DMS153 treated with DMSO at 0.1 percent for 48 hours (cell line): ENCODE data around the gene NSD2.

Experiments
- DNase-seq: peaks from one replicate; lab custom pipeline; 2025; ENCODE audit not compliant: unreplicated experiment; lab: John Stamatoyannopoulos, UW

Gene NSD2

DNA sequence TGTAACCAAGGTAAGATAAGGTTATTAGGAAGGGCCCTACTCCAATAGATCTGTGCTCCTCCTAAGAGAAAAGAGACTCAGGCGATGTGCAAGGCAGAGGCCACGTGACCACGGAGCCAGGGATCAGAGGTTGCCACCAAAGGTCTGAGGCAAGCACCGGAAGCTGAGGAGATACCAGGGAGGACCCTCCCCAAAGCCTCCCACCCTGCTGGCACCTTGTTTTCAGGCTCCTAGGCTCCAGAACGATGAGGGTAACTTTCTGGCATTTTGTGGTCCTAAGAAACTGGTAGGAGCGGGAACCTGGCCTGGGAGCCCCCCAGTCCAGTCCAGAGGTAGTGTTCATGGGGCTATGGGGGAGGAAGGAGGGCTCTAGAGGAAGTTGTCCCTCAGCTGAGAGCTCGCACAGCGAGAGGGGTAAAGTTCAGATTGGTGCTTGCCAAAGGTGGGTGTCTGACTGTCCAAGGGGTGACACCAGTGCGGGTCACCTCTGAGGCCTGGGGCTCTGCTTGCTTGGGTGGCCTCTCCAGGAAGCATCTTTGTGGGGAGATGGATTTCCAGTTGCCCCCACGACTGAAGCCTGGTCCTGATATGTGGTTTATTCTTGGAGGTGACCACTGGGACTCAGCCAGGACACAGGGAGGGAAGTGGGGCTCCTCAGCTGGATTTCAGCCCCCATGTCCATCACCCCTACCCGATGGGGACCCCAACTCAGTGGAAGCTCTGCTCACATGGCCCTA lies 7.7 kb upstream of the NSD2 start:
- DNase-seq, result no peak

- no peak for DNase-seq
Observed at GRCh38 chr4:1864076-1865008, 6.9 kb upstream of the NSD2 start.

DNA sequence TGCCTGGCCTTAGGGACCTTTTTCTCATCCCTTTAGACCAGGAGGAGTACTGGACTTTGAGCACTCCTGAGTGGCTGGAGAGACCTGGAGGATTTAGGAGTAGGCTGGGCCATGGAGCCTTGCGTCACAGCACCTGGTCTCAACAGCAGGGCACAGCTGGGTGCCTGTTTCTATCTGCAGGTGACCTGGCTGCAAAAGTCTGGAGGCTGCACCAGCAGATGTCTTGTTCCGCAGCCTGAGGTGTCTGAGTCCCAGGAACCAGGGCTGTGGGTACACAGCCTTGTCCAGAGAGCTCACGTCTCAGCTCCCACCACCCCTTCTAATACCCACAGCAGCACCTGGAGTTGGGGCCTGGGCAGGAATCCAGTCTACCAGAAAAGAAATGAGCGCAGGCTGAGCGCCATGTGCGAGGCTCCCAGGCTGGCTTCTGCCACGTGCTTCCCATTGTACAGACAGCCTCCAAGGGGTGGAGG lies 5.0 kb upstream of the NSD2 start:
- no peak for DNase-seq

GRCh38 chr4:1868293-1868692 lies 2.9 kb upstream of the NSD2 start:
- no peak for DNase-seq

- no peak for DNase-seq
Observed at GRCh38 chr4:1868912-1869311, 2.3 kb upstream of the NSD2 start.

GRCh38 chr4:1869530-1870327 lies 1.5 kb upstream of the NSD2 start:
- no peak for DNase-seq

DNA sequence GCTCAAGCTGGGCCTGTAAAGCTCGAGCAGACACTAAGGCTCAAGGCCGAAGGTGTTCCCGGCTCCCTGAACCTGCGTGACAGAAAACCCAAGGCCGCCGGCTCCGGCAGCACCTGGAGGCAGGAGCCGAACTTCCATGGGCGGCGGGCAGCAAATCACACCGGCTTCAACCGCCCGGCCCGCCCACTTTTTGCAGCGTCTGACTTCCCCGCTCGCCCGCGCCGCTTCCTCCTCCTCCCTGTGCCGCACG lies 940 bp upstream of the NSD2 start:
- DNase-seq, result peak; percentile 23

DNA sequence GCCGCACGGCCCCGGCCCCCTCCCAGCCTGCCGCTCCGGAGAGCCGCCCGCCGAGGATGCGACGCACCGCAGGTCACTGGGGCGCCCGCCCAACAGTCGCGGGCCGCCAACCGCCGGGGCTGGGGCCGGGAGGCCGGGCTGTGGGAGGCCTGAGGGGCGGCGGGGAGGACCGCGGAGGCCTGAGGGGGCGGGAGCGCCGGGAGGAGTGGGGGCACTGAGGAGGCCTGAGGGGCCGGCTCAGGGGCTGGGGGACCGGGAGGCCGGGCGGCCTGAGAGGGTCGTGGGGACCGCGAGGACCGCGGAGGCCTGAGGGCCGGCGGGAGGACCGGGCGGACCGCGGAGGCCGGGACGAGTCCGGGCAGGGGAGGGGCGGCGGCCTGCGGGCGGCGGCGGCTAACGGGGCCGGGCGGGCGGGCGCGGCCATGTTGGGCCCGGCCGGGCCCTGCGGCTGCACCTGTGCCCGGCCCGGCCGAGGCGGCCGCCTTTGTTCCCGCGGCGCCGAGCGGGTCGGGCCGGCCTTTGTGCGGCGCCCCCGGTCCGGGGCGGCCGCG lies 353 bp downstream of the NSD2 start:
- DNase-seq, result no peak

DNA sequence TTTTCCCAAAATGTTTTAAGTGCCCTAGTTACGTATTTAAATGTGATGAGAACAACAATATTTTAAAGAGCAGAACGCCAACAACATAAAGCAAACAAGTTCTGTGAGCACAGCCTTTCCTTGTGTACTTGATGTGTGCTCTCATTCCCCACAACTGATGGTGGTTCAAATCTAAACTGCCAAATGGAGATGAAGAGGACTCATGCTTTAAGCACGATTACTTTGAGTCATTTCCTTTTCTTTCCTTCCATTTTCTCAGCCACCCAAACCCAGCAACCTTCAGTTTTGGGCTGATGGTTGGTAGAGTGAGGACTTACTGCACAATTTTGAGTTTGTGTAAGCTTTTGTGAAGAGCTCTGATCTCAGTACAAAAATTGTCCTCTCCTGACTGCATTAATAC lies 1.7 kb downstream of the NSD2 start:
- DNase-seq, result no peak

DNA sequence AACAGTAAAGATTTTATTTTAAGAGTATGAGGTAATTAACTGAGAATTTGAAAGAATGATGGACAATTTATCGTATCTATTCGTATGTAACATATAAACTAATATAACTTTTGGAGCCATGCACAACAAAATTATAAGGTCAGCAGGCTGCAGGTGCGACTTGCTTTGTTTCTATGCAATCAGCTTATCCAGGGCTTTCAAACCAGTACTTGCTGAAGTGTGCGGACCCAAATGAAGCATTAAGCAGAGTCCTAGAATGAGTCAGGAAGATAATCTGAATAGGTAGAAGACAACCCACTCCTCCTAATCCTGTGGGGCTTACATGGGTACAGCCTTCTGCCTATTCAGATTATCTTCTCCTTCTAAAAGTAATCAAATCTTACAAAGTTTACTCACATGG lies 2.1 kb downstream of the NSD2 start:
- DNase-seq, result no peak

DNA sequence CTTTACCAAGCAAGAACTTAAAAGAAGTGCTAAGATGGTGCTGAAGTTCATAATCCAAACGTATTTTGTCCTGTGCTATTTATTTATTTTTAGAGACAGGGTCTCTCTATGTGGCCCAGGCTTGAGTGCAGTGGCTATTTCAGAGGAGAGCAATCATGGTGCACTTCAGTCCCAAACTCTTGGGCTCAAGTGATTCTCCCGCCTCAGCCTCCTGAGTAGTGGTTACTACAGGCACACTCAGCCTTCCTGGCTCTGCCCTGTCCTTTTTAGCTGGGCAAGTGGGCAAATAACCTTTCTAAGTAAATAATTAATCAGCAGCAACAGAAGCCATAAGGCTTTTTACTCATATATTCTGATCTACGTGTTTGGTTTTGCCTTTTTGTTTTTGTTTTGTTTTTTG lies 2.6 kb downstream of the NSD2 start:
- DNase-seq, result no peak

GRCh38 chr4:1874201-1874600 lies 3.0 kb downstream of the NSD2 start:
- DNase-seq, result no peak

GRCh38 chr4:1879485-1879884 lies 8.3 kb downstream of the NSD2 start:
- DNase-seq, result no peak

GRCh38 chr4:1880332-1880731 lies 9.1 kb downstream of the NSD2 start:
- DNase-seq, result no peak

DNA sequence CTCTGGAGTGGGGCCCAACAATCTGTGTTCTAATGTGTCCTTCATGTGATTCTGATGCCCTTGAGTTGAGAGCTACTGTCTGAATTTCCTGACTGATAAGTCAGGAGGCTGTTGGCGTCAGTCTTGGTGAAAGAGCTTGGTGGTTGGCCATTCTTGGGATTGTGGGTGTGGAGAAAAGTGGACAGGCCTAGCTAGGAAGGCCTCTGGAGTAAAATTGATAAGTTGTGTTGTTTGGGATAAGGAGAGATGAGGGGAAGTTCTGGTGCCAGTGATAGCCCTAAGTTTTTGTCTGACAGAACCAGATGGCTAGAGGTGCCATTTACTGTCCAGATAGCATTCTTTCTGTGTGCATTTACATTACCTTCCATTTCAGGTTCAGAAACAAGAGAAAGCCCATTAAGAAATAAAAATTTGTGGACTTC lies 11.7 kb downstream of the NSD2 start:
- DNase-seq, result no peak

- DNase-seq, result no peak
Observed at GRCh38 chr4:1883583-1883982, 12.4 kb downstream of the NSD2 start.

DNA sequence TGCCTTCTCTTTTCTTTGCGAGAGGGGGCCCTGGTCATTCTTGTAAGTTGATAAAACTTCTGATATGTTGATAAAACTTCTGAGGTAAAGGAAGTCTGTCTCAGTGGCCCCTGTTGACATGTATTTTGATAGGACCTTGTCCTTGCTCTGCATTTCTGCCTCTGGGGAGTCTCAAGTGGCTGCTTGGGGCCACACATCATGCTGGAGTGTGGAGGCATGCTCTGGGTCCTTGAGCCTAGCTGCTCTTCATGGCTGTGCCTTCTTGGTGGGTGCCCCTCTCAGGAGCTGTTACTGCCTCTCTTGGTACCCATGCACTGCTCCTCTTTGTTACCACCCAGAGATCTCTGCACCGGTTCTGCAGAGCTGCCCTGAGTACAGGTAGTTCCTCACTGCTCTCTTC lies 14.2 kb downstream of the NSD2 start:
- DNase-seq, result no peak

DNA sequence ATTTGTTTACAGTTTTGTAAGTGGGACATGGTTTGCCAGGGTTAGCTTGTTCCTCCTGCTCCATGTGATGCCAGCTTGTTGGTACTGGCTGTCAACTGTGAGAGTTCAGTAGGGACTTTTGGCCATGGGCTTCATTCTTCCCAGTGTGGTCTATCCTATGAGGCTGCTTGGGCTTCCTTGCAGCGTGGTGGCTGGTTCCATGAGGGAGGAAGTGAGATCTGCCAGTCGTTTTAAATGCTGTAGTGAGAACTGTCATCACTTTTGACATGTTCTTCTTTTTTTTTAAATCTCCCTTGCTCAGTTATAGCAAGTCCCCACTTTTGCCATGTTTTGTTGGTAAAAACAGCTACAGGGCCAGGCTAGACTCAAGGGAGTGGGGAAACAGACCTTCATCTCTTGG lies 15.9 kb downstream of the NSD2 start:
- no peak for DNase-seq

GRCh38 chr4:1890979-1891570 lies 19.9 kb downstream of the NSD2 start:
- DNase-seq, result no peak

- no peak for DNase-seq
Observed at GRCh38 chr4:1895971-1896657, 24.9 kb downstream of the NSD2 start.

DNA sequence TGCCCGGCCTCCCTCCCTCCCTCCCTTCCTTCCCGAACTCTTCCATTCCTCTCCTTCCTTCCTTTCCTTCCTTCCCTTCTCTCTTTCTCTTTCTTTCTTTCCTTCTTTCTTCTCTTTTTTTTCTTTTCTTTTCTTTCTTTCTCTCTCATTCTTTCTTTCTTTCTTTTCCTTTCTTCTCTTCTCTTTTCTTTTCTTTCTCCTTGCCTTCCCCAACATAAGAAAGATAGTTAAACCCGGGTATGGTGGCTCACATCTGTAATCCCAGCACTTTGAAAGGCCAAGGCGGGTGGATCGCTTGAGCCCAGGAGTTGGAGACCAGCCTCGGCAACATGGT lies 25.4 kb downstream of the NSD2 start:
- no peak for DNase-seq
